Naive B cell (primary cell): ENCODE results near the gene RTTN. TPM values are rescaled to one million over a fixed set of nuclear protein-coding genes. Genes with fewer than 3 reads are reported as not detected.

Experiments used
- ATAC-seq, 2 donors: fragments of 150-1000 bp; cut with Tn5 transposase; 2 replicates each; pipeline ENCODE4 v1.10.0; 2021; ENCODE audit warnings: low read depth in 2 of 2, mild to moderate bottlenecking in 2 of 2, moderate library complexity in 2 of 2
- DNase-seq: peaks from one replicate; pipeline ENCODE4 v3.0.0; 2022
- H3K27ac Mint-ChIP-seq, 6 donors: one replicate each; pipeline ENCODE4 v1.8.0; 2020 to 2022; ENCODE audit warnings: mild to moderate bottlenecking in 6 of 6, mixed read lengths in 6 of 6, moderate library complexity in 5 of 6, inconsistent platforms in 2 of 6
- H3K27me3 Mint-ChIP-seq, 3 donors: one replicate each; pipeline ENCODE4 v1.8.0; 2021 to 2022; ENCODE audit warnings: mixed read lengths in 3 of 3, mild to moderate bottlenecking in 1 of 3
- H3K36me3 Mint-ChIP-seq, 2 donors: one replicate each; pipeline ENCODE4 v1.8.0; 2020 to 2022; ENCODE audit warnings: mixed read lengths in 2 of 2, inconsistent platforms in 1 of 2, mild to moderate bottlenecking in 1 of 2
- H3K4me1 Mint-ChIP-seq, 3 donors: one replicate each; pipeline ENCODE4 v1.8.0; 2020 to 2022; ENCODE audit warnings: mixed read lengths in 3 of 3, inconsistent platforms in 1 of 3, mild to moderate bottlenecking in 1 of 3, moderate library complexity in 1 of 3
- H3K4me3 Mint-ChIP-seq, 8 donors: one replicate each; pipeline ENCODE4 v1.8.0; 2020 to 2022; ENCODE audit warnings: mild to moderate bottlenecking in 8 of 8, mixed read lengths in 8 of 8, moderate library complexity in 8 of 8, inconsistent platforms in 2 of 8
- H3K9me3 Mint-ChIP-seq, 7 donors: one replicate each; pipeline ENCODE4 v1.8.0; 2020 to 2022; ENCODE audit warnings: mixed read lengths in 7 of 7, mild to moderate bottlenecking in 5 of 7, inconsistent platforms in 2 of 7, moderate library complexity in 1 of 7
- polyA plus RNA-seq, 6 donors: library from polyadenylated mRNA; unstranded; fragments of 300-500 nt; fragmentation: Illumina TruSeq; gene quantifications; one replicate each; pipeline ENCODE4 v1.2.3, GENCODE V29; 2021; ENCODE audit warnings: low read depth in 6 of 6

Gene RTTN
- polyA plus RNA-seq, 6 donors from 2014 or later = 3.1 to 9.2 (median 3.8) TPM

DNA sequence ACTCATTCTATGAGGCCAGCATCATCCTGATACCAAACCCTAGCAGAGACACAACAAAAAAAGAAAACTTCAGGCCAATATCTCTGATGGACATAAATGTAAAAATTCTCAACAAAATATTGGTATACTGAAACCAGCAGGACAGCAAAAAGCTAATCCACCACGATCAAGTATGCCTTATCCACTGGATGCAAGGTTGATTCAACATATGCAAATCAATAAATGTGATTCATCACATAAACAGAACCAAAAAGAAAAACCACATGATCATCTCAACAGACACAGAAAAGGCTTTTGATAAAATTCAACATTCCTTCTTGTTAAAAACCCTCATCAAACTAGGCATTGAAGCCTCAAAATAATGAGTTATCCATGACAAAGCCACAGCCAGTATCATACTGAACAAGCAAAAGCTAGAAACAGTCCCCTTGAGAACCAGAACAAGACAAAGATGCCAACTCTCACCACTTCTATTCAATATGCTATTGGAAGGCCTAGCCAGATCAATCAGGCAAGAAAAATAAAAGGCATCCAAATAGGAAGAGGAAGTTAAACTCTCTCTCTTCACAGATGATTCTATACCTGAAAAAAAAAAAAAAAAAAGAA is 45.3 kb downstream of the RTTN start:
- Mint-ChIP-seq H3K36me3 (peaks cover 54 to 80% of the 10 kb centered on the region in 2 donors), H3K4me1 (peaks cover 9 to 31% (median 16%) of the 10 kb centered on the region in 3 donors), H3K27ac (peak overlapping the region in 5 of 6 donors; percentile 1 to 89 (median 30)), H3K9me3 (peaks cover 0 to 2% (median 0%) of the 10 kb centered on the region in 7 donors), H3K27me3 (no peaks in the 10 kb centered on the region), H3K4me3 (no peak overlapping the region)
- DNase-seq (no peak), ATAC-seq (no peak)

DNA sequence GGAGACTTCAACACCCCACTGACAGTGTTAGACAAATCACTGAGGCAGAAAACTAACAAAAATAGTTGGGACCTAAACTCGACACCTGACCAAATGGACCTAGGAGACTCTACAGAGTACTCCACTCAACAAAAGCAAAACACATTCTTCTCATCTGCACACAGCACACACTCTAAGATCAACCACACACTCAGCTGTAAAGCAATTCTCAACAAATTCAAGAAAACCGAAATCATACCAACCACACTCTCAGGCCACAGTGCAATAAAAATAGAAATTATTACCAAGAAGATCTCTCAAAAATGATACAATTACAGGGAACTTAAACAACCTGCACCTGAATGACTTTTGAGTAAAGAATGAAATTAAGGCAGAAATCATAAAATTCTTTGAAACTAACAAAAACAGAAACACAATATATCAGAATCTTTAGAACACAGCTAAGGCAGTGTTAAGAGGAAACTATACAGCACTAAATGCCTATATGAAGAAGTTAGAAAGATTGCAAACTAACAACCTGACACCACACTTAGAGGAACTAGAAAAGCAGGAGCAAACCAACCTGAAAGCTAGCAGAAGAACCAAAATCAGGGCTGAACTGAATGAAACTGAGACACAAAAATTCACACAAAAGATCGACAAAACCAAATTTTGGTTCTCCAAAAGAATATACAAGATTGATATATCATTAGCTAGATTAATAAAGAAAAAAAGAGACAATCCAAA is 46.3 kb downstream of the RTTN start:
- Mint-ChIP-seq H3K9me3 (peaks cover 0 to 2% (median 0%) of the 10 kb centered on the region in 7 donors), H3K27me3 (no peaks in the 10 kb centered on the region), H3K36me3 (peaks cover 62 to 83% of the 10 kb centered on the region in 2 donors), H3K4me1 (peaks cover 9 to 31% (median 16%) of the 10 kb centered on the region in 3 donors), H3K4me3 (peak overlapping the region in 1 of 8 donors; percentile 7), H3K27ac (peak overlapping the region in 1 of 6 donors; percentile 51)
- DNase-seq (no peak), ATAC-seq (no peak)

DNA sequence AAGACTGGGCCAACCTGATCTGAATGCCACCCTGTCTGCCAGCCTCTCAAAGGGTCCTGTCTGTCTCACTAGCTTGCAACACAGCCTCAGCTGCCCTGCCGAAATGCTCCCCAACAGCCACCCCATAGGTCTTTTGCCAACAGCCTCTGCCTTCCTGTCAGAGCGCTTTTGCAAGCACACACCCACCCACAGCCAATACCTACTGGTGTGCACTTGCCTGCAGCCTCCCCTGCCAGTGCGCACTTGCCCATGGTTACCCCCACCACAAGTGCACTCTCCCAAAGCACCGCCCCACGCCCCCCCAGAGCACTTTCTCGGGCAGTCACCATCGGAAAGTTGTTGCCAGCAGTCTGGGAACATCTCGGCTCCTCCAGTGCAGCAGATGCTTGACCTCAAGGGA is 48.6 kb downstream of the RTTN start:
- no peaks in the 10 kb centered on the region for H3K27me3 Mint-ChIP-seq
- no peak for ATAC-seq
- no peak overlapping the region for H3K4me3 Mint-ChIP-seq
- no peaks in the 10 kb centered on the region for H3K9me3 Mint-ChIP-seq
- H3K27ac Mint-ChIP-seq = no peak overlapping the region
- no peak for DNase-seq
- H3K36me3 Mint-ChIP-seq = peaks cover 54 to 70% of the 10 kb centered on the region in 2 donors
- peaks cover 9 to 33% (median 21%) of the 10 kb centered on the region in 3 donors for H3K4me1 Mint-ChIP-seq

DNA sequence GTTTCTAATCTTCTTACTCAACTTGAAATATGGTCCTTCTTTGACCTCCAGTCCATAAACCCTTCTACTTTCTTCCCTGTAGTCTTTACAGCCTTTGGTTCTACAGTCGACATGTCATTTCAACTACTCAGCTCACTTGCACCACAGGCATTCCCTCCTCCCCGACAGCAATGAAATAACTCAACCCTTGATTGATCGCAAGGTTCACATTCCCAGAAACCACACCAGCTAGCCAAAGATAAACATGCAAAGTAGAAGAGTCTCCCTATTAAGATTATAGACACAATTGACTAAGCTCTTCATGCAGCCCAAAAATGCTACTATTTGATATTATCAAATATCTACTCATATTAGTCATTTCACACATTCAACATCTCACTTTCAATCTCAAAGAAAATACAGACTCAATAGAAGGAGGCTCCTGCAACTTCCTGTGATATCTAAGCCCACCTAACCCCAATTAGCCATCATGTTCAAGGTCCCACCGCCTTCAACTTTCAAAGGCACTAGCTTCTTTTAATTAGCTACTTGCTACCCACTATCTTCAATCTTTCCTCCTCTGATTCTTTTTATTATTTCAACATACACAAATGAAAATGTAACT is 50.8 kb downstream of the RTTN start:
- DNase-seq = no peak
- H3K4me3 Mint-ChIP-seq = no peak overlapping the region
- H3K27ac Mint-ChIP-seq = peak overlapping the region in 2 of 6 donors; percentile 1 to 12
- ATAC-seq = no peak
- peaks cover 4 to 25% (median 16%) of the 10 kb centered on the region in 3 donors for H3K4me1 Mint-ChIP-seq
- peaks cover 36 to 52% of the 10 kb centered on the region in 2 donors for H3K36me3 Mint-ChIP-seq
- no peaks in the 10 kb centered on the region for H3K27me3 Mint-ChIP-seq
- no peaks in the 10 kb centered on the region for H3K9me3 Mint-ChIP-seq

DNA sequence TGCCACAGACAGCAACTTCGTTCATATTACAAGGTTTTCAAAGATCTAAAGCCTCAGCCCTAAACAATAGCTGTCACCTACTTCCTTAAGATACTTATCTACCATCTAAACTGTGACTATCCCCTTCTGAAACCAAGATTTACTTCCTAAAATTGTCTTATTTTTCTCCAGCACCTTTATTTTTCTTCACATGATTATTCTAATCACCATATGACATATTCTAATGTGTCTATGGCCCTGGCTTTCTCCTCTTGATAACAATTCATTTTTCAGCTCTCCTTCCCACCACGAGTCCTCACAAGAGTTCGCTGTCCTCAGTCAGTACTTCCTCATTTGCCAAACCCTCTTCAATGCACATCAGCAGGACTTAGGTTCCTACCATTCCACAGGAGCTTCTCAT is 53.9 kb downstream of the RTTN start:
- H3K4me3 Mint-ChIP-seq = no peak overlapping the region
- H3K4me1 Mint-ChIP-seq = peaks cover 0 to 7% (median 6%) of the 10 kb centered on the region in 3 donors
- peaks cover 9 to 33% of the 10 kb centered on the region in 2 donors for H3K36me3 Mint-ChIP-seq
- DNase-seq (no peak), ATAC-seq (peak in 1 of 2 donors; percentile 28)
- H3K27me3 Mint-ChIP-seq = no peaks in the 10 kb centered on the region
- peak overlapping the region in 2 of 6 donors; percentile 11 to 31 for H3K27ac Mint-ChIP-seq
- no peaks in the 10 kb centered on the region for H3K9me3 Mint-ChIP-seq

DNA sequence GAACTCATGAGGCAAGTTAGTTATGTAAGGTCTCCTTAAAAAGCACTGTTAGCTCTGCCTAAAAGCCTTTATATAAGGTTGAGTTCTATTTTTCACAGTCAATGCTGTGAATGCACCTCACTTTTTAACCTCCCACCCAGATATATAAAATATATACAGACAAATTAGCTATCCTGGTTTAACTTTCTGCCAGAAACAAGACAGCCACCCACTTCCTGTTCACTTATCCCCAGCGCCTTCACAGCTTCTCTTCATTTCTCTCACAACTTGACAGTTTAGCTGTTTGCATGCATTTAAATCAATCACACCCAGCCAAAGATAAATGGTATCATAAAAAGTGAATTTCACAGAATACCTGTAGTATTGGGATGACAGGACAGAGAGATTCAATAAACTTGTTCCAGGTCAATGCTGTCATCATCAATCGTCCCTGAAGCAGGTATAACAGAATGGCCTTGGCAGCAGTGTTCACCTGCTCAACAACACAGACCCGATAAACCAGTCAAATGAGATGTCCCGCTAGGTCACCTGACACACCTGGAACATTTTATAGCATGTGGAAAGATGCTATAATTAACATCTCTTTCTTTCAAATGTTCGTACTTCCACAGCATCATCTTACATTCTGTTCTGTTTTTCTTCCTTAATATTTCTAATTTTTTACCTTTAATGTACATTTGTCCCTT is 55.7 kb downstream of the RTTN start:
- Mint-ChIP-seq H3K4me3 (no peak overlapping the region), H3K27me3 (no peaks in the 10 kb centered on the region), H3K4me1 (peaks cover 0 to 7% (median 6%) of the 10 kb centered on the region in 3 donors), H3K27ac (peak overlapping the region in 1 of 6 donors; percentile 26), H3K36me3 (peaks cover 16 to 24% of the 10 kb centered on the region in 2 donors), H3K9me3 (peaks cover 0 to under 1% (median 0%) of the 10 kb centered on the region in 7 donors)
- ATAC-seq (no peak), DNase-seq (no peak)

GRCh38 chr18:70149156-70149555 is 56.3 kb downstream of the RTTN start:
- Mint-ChIP-seq H3K9me3 (peaks cover 0 to 4% (median 0%) of the 10 kb centered on the region in 7 donors), H3K36me3 (peaks cover 18 to 24% of the 10 kb centered on the region in 2 donors), H3K27me3 (no peaks in the 10 kb centered on the region), H3K27ac (no peak overlapping the region), H3K4me3 (no peak overlapping the region), H3K4me1 (peaks cover 0 to 7% (median 6%) of the 10 kb centered on the region in 3 donors)
- no peak for DNase-seq
- ATAC-seq = no peak

DNA sequence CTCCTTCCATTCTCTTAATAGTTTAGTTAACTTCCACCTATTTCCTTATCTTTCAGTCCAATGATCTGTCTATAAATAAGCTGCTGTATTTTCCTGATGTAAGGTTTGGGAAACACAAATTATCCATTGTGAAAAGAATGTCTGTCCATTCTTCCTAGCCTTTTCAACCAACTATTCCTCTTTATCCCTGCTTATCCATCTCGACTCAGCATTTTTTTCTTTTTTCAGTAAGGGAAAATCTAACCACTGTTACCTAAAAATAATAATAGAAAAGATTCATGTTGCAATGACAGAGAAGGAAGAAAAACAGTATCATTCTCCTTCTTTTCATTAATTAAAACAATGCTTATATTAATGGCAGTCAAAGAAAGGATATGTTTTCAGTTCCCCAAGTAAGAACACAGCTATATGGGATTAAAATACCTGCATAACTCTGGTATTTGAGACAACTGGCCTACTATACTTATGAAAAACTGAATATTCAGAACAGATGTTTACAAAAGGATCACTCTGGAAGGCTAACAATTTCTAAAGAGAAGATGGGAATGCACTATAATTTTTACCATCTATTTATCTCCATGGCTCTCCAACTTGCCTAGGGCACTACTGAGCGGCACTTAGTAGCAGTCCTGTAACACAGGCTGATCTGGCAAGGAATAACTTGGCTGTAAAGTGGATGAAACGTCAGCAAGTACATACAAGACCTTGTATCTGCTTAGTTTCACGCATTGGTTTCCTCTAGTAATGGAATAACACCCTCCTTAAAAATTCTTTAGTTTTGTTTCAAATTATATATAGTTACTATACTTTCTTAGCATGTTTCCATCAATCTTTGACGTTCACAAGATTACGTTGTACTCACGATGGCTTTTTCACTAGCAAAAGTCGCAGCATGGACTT is 57.2 kb downstream of the RTTN start:
- Mint-ChIP-seq H3K27ac (no peak overlapping the region), H3K4me3 (no peak overlapping the region), H3K4me1 (peaks cover 0 to 7% (median 6%) of the 10 kb centered on the region in 3 donors), H3K27me3 (no peaks in the 10 kb centered on the region), H3K36me3 (peaks cover 23 to 28% of the 10 kb centered on the region in 2 donors), H3K9me3 (peaks cover 0 to 5% (median 1%) of the 10 kb centered on the region in 7 donors)
- DNase-seq (no peak), ATAC-seq (no peak)

DNA sequence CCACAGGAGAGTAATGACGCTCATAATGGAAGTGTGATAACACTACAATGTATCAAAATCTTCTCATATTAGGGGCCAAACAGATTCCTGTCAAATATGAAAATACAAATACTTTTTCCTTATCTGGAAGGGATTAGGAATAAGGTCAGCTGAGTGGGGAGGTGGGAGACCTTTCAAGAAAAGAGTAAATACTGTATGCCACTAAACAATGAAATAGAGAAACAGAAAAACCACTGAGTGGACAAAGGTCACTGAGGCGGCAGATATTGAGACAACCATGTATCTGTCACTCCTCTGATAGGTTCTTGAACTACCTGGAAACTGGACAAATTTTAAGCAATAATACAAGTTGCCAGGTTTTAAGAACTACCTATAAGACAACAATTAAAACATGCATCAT is 59.3 kb downstream of the RTTN start:
- peaks cover 32 to 37% of the 10 kb centered on the region in 2 donors for H3K36me3 Mint-ChIP-seq
- H3K4me1 Mint-ChIP-seq = no peaks in the 10 kb centered on the region
- peaks cover 0 to 7% (median 4%) of the 10 kb centered on the region in 7 donors for H3K9me3 Mint-ChIP-seq
- no peak for DNase-seq
- H3K27ac Mint-ChIP-seq = no peak overlapping the region
- ATAC-seq = no peak
- H3K4me3 Mint-ChIP-seq = no peak overlapping the region
- H3K27me3 Mint-ChIP-seq = no peaks in the 10 kb centered on the region

- Mint-ChIP-seq H3K27me3 (no peaks in the 10 kb centered on the region), H3K4me3 (no peak overlapping the region), H3K27ac (no peak overlapping the region), H3K9me3 (peaks cover 0 to 7% (median 4%) of the 10 kb centered on the region in 7 donors), H3K36me3 (peaks cover 16 to 37% of the 10 kb centered on the region in 2 donors), H3K4me1 (no peaks in the 10 kb centered on the region)
- no peak for DNase-seq
- ATAC-seq = no peak
Measured at GRCh38 chr18:70142001-70142400, 63.5 kb downstream of the RTTN start.

- Mint-ChIP-seq H3K27me3 (no peaks in the 10 kb centered on the region), H3K4me3 (no peak overlapping the region), H3K4me1 (no peaks in the 10 kb centered on the region), H3K9me3 (peaks cover 0 to 4% (median 2%) of the 10 kb centered on the region in 7 donors), H3K27ac (no peak overlapping the region), H3K36me3 (peaks cover 9 to 19% of the 10 kb centered on the region in 2 donors)
- no peak for ATAC-seq
- no peak for DNase-seq
Measured at GRCh38 chr18:70139138-70139537, 66.3 kb downstream of the RTTN start.

- no peak for DNase-seq
- Mint-ChIP-seq H3K4me3 (no peak overlapping the region), H3K36me3 (peaks cover 2 to 20% of the 10 kb centered on the region in 2 donors), H3K4me1 (no peaks in the 10 kb centered on the region), H3K9me3 (peaks cover 0 to 5% (median 0%) of the 10 kb centered on the region in 7 donors), H3K27ac (no peak overlapping the region), H3K27me3 (no peaks in the 10 kb centered on the region)
- ATAC-seq = no peak
Measured at GRCh38 chr18:70135604-70136003, 69.9 kb downstream of the RTTN start.
